ENCODE data around the gene ADAMTS9.

ADAMTS9 gene

GRCh38 chr3:64686446-64686908 is 1.3 kb downstream of the ADAMTS9 start:
- no peak for DNase-seq (ENCODE audit: low read depth, low spot score)

GRCh38 chr3:64685800-64686445 is 1.9 kb downstream of the ADAMTS9 start:
- DNase-seq (ENCODE audit: low read depth, low spot score) = no peak

DNA sequence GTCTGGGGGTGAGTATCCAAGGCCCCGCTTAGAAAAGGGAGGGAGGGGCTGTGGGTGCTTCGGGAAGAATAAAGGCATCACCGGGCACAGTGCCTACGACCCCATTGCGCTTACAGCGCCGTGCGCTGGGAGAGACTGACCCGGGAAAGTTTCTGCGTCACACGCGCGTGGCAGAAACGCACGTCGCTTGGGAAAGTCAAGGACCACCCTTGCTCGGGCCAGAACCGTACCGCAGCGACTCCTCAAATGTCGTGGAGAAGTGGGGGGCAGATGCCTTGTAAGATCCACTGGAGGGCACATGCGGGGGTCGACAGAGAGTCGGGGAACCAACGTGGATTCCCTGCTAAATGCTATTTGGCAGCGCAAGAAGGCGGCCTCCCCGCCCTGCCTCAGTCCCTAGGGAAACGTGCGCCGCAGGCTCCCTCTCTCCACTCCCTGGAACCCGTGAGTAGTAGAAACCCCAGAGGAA is 2.4 kb downstream of the ADAMTS9 start:
- no peak for DNase-seq (ENCODE audit: low read depth, low spot score)

DNA sequence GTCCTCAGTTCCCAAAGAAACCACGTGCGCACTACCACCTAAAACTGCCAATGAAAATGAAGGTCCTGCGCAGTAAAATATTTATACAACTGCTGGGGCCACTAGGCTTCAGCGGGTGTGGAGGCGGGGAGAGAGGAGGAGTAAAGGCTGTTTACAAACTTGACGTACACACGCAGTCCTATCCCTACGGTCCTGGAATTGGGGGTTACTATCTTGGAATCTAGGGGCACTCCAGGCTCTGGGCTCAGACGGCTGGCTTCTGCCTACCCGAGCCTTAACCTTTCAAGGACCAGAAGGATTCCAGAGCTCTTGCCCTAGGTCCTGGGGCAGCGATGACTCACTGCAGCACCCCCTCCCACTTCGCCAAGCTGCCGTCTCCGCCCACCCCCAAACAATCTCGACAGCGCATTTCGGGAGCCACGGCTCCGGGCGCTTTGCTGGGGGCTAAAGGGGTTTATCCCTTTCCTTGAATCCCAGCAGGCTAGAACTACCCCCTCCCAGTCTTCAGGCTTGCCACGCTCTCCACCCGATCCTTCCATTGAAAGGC is 3.0 kb downstream of the ADAMTS9 start:
- DNase-seq (ENCODE audit: low read depth, low spot score) = no peak

DNA sequence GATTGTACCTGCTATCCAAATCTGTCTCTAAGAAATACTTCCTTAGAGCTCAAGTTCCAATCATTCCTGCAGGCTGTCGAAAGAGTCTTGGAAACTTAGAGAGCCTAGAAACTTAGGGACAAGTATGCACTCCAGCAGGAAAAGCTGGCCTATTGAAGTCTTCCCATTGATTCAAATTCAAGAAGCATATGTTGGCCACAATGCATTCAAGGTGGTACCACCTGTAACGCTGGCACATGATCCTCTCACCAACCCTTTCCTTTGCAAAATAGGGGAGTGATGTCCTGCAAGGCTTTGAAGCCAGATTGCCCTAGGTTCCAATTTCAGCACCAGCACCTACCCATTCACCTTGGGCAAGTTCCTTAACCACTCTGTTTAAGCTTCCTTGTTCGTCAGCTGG is 6.0 kb downstream of the ADAMTS9 start:
- DNase-seq (ENCODE audit: low read depth, low spot score) = no peak

GRCh38 chr3:64681015-64681414 is 6.8 kb downstream of the ADAMTS9 start:
- DNase-seq (ENCODE audit: low read depth, low spot score) = no peak

GRCh38 chr3:64680334-64680733 is 7.5 kb downstream of the ADAMTS9 start:
- DNase-seq (ENCODE audit: low read depth, low spot score) = no peak

GRCh38 chr3:64677961-64678716 is 9.7 kb downstream of the ADAMTS9 start:
- DNase-seq (ENCODE audit: low read depth, low spot score) = no peak

GRCh38 chr3:64676831-64677230 is 11.0 kb downstream of the ADAMTS9 start:
- no peak for DNase-seq (ENCODE audit: low read depth, low spot score)

DNA sequence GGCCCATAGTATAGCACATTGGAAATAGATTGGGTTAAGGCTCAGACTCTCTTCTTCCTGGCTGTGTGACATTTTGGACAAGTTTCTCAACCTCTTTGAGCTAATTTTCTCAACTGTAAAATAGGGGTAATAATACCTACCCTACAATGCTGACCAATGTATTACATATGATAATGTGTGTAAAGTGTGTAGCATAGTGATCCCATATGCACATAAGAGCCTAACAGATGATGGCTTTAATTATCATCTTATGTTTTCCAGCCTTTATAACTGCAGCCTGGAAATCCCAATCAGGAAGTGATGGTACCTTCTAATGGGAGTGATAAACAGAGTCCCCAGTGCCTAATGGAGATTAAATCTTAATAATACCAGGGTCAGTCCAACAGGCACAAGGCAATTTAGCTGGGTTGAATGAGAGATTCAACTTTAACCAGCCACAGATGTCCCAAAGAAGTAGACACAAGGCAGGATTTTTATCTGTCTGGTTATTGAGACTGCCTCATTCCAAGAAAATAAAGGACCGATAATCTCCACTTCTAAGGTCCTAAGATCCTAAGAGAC is 12.0 kb downstream of the ADAMTS9 start:
- DNase-seq (ENCODE audit: low read depth, low spot score) = no peak

GRCh38 chr3:64674591-64675076 is 13.2 kb downstream of the ADAMTS9 start:
- DNase-seq (ENCODE audit: low read depth, low spot score) = no peak

GRCh38 chr3:64673159-64673715 is 14.6 kb downstream of the ADAMTS9 start:
- no peak for DNase-seq (ENCODE audit: low read depth, low spot score)

- DNase-seq (ENCODE audit: low read depth, low spot score) = no peak
These were observed 19.0 kb downstream of the ADAMTS9 start for GRCh38 chr3:64668582-64669510.

GRCh38 chr3:64667887-64668581 is 19.8 kb downstream of the ADAMTS9 start:
- no peak for DNase-seq (ENCODE audit: low read depth, low spot score)

DNA sequence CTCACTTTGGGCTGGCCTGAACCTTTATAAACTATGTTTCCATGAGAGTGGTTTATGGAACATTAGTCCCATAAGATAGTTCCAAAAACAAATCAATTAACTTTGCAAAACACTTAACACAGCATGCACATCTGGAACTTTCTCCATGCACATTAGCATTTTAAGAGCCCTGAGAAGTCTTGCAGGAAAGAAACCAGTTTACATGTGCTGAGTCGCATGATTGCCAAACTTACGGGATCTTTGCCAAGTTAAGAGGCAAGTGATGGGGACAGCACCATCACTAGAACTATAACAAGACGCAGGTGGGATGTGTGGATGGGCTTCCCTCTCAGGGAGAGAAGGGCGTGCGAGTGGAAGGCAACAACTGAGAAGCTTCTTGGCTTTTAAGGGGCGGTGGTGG is 20.7 kb downstream of the ADAMTS9 start:
- no peak for DNase-seq (ENCODE audit: low read depth, low spot score)

DNA sequence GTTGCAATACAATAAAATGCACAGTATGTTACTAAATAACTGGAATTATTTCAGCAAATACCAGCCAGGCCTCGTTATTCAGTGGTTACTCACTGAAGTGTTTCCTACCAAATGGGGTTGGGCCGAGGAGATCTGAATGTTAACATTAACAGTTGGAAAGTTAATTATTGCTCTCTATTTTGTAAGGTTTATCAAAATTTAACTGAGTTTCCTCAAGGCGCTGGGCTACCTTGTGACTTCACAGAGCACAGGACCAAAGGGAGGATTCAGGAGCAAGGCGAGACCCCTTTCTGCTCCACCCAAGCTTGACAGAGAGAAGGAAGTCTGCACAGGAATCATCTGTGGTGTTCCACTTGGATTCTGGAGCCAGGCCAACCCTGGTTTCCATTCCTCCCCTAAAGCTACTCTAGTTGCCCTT is 21.6 kb downstream of the ADAMTS9 start:
- DNase-seq (ENCODE audit: low read depth, low spot score) = no peak

GRCh38 chr3:64664397-64664796 is 23.4 kb downstream of the ADAMTS9 start:
- DNase-seq (ENCODE audit: low read depth, low spot score) = no peak

- DNase-seq (ENCODE audit: low read depth, low spot score) = no peak
These were observed 28.2 kb downstream of the ADAMTS9 start for GRCh38 chr3:64659617-64659978.

DNA sequence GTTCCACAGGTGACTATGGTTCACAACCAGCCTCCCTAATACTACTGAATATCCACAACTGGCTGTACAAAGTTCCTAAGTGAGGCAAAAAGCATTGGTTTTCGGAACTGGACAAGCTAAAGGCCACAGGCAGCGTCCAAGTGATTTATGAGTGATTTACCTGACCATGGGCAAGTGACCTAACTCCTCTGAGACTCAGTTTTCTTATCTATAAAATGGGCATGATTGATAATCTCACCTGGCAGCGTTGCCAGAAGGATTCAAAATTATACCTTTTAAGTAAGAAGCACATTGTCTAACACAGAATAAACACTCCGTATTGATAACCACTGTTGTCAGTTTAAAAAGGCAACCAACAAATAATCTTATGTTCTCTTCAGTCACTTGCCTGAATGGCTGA is 29.8 kb downstream of the ADAMTS9 start:
- DNase-seq (ENCODE audit: low read depth, low spot score) = no peak

DNA sequence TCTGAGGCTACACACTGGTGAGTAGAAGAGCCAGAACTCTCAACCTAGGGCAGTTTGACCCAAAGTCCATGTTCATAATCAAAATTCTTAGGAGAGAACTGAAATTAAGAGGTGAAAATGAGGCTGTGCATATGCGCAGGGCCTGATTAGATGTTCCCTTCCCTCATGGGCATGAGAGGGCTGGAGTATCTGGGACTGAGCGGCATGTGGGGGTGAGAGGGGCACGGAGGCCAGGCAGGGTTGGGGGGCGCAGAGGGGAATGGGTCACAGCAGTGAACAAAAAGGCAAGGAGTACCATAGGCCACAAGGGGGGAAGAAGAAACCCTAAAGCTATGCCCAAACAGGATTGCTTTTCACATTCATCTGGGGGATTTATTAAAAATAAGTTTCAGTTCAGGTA is 31.3 kb downstream of the ADAMTS9 start:
- DNase-seq (ENCODE audit: low read depth, low spot score) = no peak

Data from activated CD4-positive, CD25-positive, alpha-beta regulatory T cell treated with anti-CD3 and anti-CD28 coated beads, Interleukin-2, amount 50 U/mL, for 16 hours (primary cell).